Endodermal cell (in vitro differentiated cells): Measurements from ENCODE around the gene TUBB3. TPM values are rescaled to one million over a fixed set of nuclear protein-coding genes. Genes with fewer than 3 reads are reported as not detected.

Experiments
- DNase-seq: peaks from one replicate; pipeline ENCODE4 v3.0.0-alpha.2; 2017
- H3K27ac ChIP-seq: 2 replicates; pipeline ENCODE4 v1.5.1; 2013; ENCODE audit warnings: mild to moderate bottlenecking, low read depth, low read length, moderate library complexity
- H3K27me3 ChIP-seq: 2 replicates; pipeline ENCODE4 v1.6.1; 2013; ENCODE audit warnings: mild to moderate bottlenecking, low read length, moderate library complexity; ENCODE audit not compliant: insufficient read depth, control insufficient read depth, poor library complexity, severe bottlenecking
- H3K36me3 ChIP-seq: 2 replicates; pipeline ENCODE4 v1.7.0; 2013; ENCODE audit warnings: mild to moderate bottlenecking, low read length, moderate library complexity; ENCODE audit not compliant: control insufficient read depth, insufficient read depth
- H3K4me1 ChIP-seq: one replicate; pipeline ENCODE4 v1.7.0; 2013; ENCODE audit warnings: low read length; ENCODE audit not compliant: control insufficient read depth, insufficient read depth
- H3K4me3 ChIP-seq: 2 replicates; pipeline ENCODE4 v1.5.1; 2013; ENCODE audit warnings: mild to moderate bottlenecking, low read length, moderate library complexity
- H3K9ac ChIP-seq: 2 replicates; pipeline ENCODE4 v1.6.1; 2013; ENCODE audit warnings: mild to moderate bottlenecking, low read length, moderate library complexity; ENCODE audit not compliant: poor library complexity, severe bottlenecking; ENCODE audit errors: extremely low read depth
- H3K9me3 ChIP-seq: 2 replicates; pipeline ENCODE4 v1.6.1; 2013; ENCODE audit warnings: mild to moderate bottlenecking, low read length, moderate library complexity; ENCODE audit not compliant: control insufficient read depth
- H3K27ac Mint-ChIP-seq: 2 replicates; pipeline ENCODE4 v1.8.0; 2020; ENCODE audit warnings: mixed read lengths
- H3K27me3 Mint-ChIP-seq: 2 replicates; pipeline ENCODE4 v1.8.0; 2021; ENCODE audit warnings: mild to moderate bottlenecking, mixed read lengths; ENCODE audit not compliant: insufficient read depth
- H3K36me3 Mint-ChIP-seq: 2 replicates; pipeline ENCODE4 v1.8.0; 2020; ENCODE audit warnings: low read depth, mixed read lengths
- H3K4me1 Mint-ChIP-seq: 2 replicates; pipeline ENCODE4 v1.8.0; 2020; ENCODE audit warnings: mixed read lengths
- H3K4me3 Mint-ChIP-seq: 2 replicates; pipeline ENCODE4 v1.8.0; 2020; ENCODE audit warnings: mild to moderate bottlenecking, moderate library complexity, mixed read lengths
- H3K9me3 Mint-ChIP-seq: 2 replicates; pipeline ENCODE4 v1.8.0; 2020; ENCODE audit warnings: mild to moderate bottlenecking, mixed read lengths
- CTCF ChIP-seq: fragments of 200-600 bp; sonication (generic); conservative IDR thresholded peaks from 2 replicates; pipeline ENCODE4 v1.5.0; 2021; ENCODE audit warnings: antibody characterized with exemption, mild to moderate bottlenecking
- WGBS, 2 experiments: methylation state at CpG; one replicate each; pipeline versions ENCODE4 v1.1.5 to v1.1.7; 2013; ENCODE audit warnings: missing lambda C conversion rate in 2 of 2, mixed read lengths in 1 of 2; ENCODE audit not compliant: insufficient coverage in 1 of 2, insufficient read length in 1 of 2; 5-methylcytosine and 5-hydroxymethylcytosine counted together
- total RNA-seq, 2 donors: library from RNA; stranded (reverse); fragmentation: NEBNext Ultra II Directional in 1 of 2; extraction: Animal tissue kit (Norgen Biotek cat#: 25700) in 1 of 2; gene quantifications; 2 replicates in 1 of 2; 3 replicates in 1 of 2; pipeline ENCODE4 v1.2.1, GENCODE V29; 2021

TUBB3 gene
- total RNA-seq, 2 donors from 2014 or later, result 109 to 140 TPM

- 91 to 96% methylated on average over 4 to 5 of the region's 5 CpGs for WGBS, 2 experiments
- Mint-ChIP-seq H3K36me3 (peaks cover 13% of the 10 kb centered on the region), H3K27me3 (peaks cover 23% of the 10 kb centered on the region), H3K9me3 (peaks cover 3% of the 10 kb centered on the region), H3K4me3 (no peak overlapping the region), H3K4me1 (no peaks in the 10 kb centered on the region), H3K27ac (no peak overlapping the region)
- Histone ChIP-seq H3K36me3 (peaks cover 8% of the 10 kb centered on the region), H3K27ac (no peak overlapping the region), H3K27me3 (peaks cover 14% of the 10 kb centered on the region), H3K9me3 (peaks cover 4% of the 10 kb centered on the region), H3K4me3 (no peak overlapping the region), H3K4me1 (no peaks in the 10 kb centered on the region), H3K9ac (no peak overlapping the region)
- peak; percentile 38 for TF ChIP-seq CTCF
- DNase-seq, result no peak
These were observed 28.4 kb downstream of the TUBB3 start for GRCh38 chr16:89951509-89951908.

GRCh38 chr16:89952049-89952448 lies 28.9 kb downstream of the TUBB3 start:
- Histone ChIP-seq H3K36me3 (peaks cover 12% of the 10 kb centered on the region), H3K27me3 (peaks cover 10% of the 10 kb centered on the region), H3K4me1 (no peaks in the 10 kb centered on the region), H3K9me3 (peaks cover 4% of the 10 kb centered on the region), H3K9ac (no peak overlapping the region), H3K4me3 (no peak overlapping the region), H3K27ac (no peak overlapping the region)
- Mint-ChIP-seq H3K27me3 (peaks cover 18% of the 10 kb centered on the region), H3K4me1 (no peaks in the 10 kb centered on the region), H3K9me3 (peaks cover 3% of the 10 kb centered on the region), H3K27ac (no peak overlapping the region), H3K4me3 (no peak overlapping the region), H3K36me3 (peaks cover 15% of the 10 kb centered on the region)
- WGBS, 2 experiments, result 94 to 96% methylated on average over 11 to 12 of the region's 12 CpGs
- TF ChIP-seq CTCF, result no peak
- no peak for DNase-seq

- no peak overlapping the region for H3K4me3 ChIP-seq
- no peak overlapping the region for H3K9ac ChIP-seq
- no peaks in the 10 kb centered on the region for H3K4me1 ChIP-seq
- no peak overlapping the region for H3K27ac ChIP-seq
- H3K9me3 Mint-ChIP-seq, result no peaks in the 10 kb centered on the region
- DNase-seq, result no peak
- no peak overlapping the region for H3K27ac Mint-ChIP-seq
- TF ChIP-seq CTCF, result no peak
- 88 to 100% methylated on average over 1 to 6 of the region's 6 CpGs for WGBS, 2 experiments
- H3K4me3 Mint-ChIP-seq, result no peak overlapping the region
- H3K27me3 Mint-ChIP-seq, result peaks cover 13% of the 10 kb centered on the region
- H3K9me3 ChIP-seq, result peaks cover 1% of the 10 kb centered on the region
- H3K27me3 ChIP-seq, result peaks cover 5% of the 10 kb centered on the region
- H3K36me3 Mint-ChIP-seq, result peaks cover 20% of the 10 kb centered on the region
- H3K4me1 Mint-ChIP-seq, result no peaks in the 10 kb centered on the region
- peaks cover 17% of the 10 kb centered on the region for H3K36me3 ChIP-seq
These were observed 29.4 kb downstream of the TUBB3 start for GRCh38 chr16:89952551-89952950.
